Loucy (cell line): Measurements from ENCODE around the gene MYCBPAP.

Source experiments
- H2AFZ ChIP-seq: fragments of 200-600 bp; sonication (generic); 2 replicates; pipeline ENCODE4 v1.6.0; 2016; ENCODE audit warnings: antibody characterized with exemption, mild to moderate bottlenecking, low read length, moderate library complexity
- H3F3A ChIP-seq: fragments of 200-600 bp; 2 replicates; pipeline ENCODE4 v1.6.0; 2016; ENCODE audit warnings: antibody characterized with exemption, low read depth, mild to moderate bottlenecking
- H3K27me3 ChIP-seq: fragments of 200-600 bp; sonication (generic); 2 replicates; pipeline ENCODE4 v1.6.1; 2014; ENCODE audit warnings: low read length, mild to moderate bottlenecking; ENCODE audit not compliant: insufficient read depth, poor library complexity, severe bottlenecking
- H3K36me3 ChIP-seq: fragments of 200-600 bp; sonication (generic); 2 replicates; pipeline ENCODE4 v1.6.1; 2016; ENCODE audit warnings: low read length; ENCODE audit not compliant: insufficient read depth
- H3K4me1 ChIP-seq: fragments of 200-600 bp; sonication (generic); 2 replicates; pipeline ENCODE4 v1.5.1; 2014; ENCODE audit warnings: low read length, mild to moderate bottlenecking; ENCODE audit not compliant: insufficient read depth, poor library complexity, severe bottlenecking
- H3K4me2 ChIP-seq: fragments of 200-600 bp; sonication (generic); 2 replicates; pipeline ENCODE4 v1.6.0; 2014; ENCODE audit warnings: antibody characterized with exemption, low read length, low read depth, mild to moderate bottlenecking; ENCODE audit not compliant: poor library complexity, severe bottlenecking
- H3K4me3 ChIP-seq: fragments of 200-600 bp; sonication (generic); 2 replicates; pipeline ENCODE4 v1.5.1; 2014; ENCODE audit warnings: low read length, mild to moderate bottlenecking, mixed read lengths; ENCODE audit not compliant: poor library complexity, severe bottlenecking
- H3K79me2 ChIP-seq: fragments of 200-600 bp; sonication (generic); 2 replicates; pipeline ENCODE4 v1.6.1; 2014; ENCODE audit warnings: low read length; ENCODE audit not compliant: insufficient read depth
- H3K9ac ChIP-seq: fragments of 200-600 bp; sonication (generic); 2 replicates; pipeline ENCODE4 v1.6.0; 2014; ENCODE audit warnings: mild to moderate bottlenecking, low read depth, low read length, moderate library complexity; ENCODE audit not compliant: poor library complexity, severe bottlenecking
- H3K9me2 ChIP-seq: fragments of 200-600 bp; sonication (generic); replicated peaks from 2 replicates; pipeline ENCODE4 v1.6.1; 2016; ENCODE audit warnings: low read depth, low read length, mixed read lengths
- H3K9me3 ChIP-seq: fragments of 200-600 bp; sonication (generic); 2 replicates; pipeline ENCODE4 v1.6.1; 2014; ENCODE audit warnings: mild to moderate bottlenecking, antibody characterized with exemption, low read length, low read depth; ENCODE audit not compliant: insufficient read depth
- H4K20me1 ChIP-seq: fragments of 200-600 bp; sonication (generic); 2 replicates; pipeline ENCODE4 v1.6.0; 2014; ENCODE audit warnings: antibody characterized with exemption, low read length, mild to moderate bottlenecking; ENCODE audit not compliant: insufficient read depth, poor library complexity, severe bottlenecking
- EZH2phosphoT487 ChIP-seq: fragments of 200-600 bp; IDR thresholded peaks from 2 replicates; pipeline ENCODE4 v1.6.1; 2018; ENCODE audit warnings: antibody characterized with exemption, mild to moderate bottlenecking, moderate library complexity, borderline replicate concordance
- TF ChIP-seq, protein P1 (sequence below): fragments of 200-600 bp; sonication (generic); conservative IDR thresholded peaks from 2 replicates; pipeline ENCODE4 v1.5.1; 2014; ENCODE audit warnings: mild to moderate bottlenecking, antibody characterized with exemption, low read length

The MYCBPAP gene

DNA sequence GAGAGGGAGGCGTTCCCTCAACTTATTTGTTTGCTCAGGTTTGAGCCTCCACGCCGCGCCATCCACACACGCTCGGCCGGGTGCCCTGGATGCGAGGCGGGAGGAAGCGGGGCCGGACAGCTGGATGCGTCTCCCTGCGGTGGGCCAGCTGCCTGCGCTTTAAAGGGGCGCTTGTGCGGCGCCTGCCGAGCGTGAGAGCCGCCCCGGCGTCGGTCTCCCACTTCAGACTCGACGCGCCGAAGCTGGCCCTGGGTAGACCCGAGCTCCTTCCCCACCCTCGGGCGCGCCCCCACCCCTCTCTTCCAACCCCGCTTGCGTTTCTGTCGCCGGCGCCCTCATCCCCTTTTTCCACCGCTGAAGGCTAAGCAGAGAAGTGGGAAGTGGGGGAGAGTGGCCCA lies 39.0 kb upstream of the MYCBPAP start:
- Histone ChIP-seq H3K79me2 (no peaks in the 10 kb centered on the region), H3K4me1 (no peaks in the 10 kb centered on the region), H3K9ac (no peak overlapping the region), H4K20me1 (no peaks in the 10 kb centered on the region), H2AFZ (no peak overlapping the region), H3K27me3 (no peaks in the 10 kb centered on the region), H3K36me3 (no peaks in the 10 kb centered on the region), H3K4me3 (no peak overlapping the region), H3K9me2 (no peaks in the 10 kb centered on the region), H3K4me2 (no peak overlapping the region), H3F3A (no peaks in the 10 kb centered on the region), H3K9me3 (no peaks in the 10 kb centered on the region)
- TF ChIP-seq EZH2phosphoT487: no peak
- TF ChIP-seq, protein P1, sequence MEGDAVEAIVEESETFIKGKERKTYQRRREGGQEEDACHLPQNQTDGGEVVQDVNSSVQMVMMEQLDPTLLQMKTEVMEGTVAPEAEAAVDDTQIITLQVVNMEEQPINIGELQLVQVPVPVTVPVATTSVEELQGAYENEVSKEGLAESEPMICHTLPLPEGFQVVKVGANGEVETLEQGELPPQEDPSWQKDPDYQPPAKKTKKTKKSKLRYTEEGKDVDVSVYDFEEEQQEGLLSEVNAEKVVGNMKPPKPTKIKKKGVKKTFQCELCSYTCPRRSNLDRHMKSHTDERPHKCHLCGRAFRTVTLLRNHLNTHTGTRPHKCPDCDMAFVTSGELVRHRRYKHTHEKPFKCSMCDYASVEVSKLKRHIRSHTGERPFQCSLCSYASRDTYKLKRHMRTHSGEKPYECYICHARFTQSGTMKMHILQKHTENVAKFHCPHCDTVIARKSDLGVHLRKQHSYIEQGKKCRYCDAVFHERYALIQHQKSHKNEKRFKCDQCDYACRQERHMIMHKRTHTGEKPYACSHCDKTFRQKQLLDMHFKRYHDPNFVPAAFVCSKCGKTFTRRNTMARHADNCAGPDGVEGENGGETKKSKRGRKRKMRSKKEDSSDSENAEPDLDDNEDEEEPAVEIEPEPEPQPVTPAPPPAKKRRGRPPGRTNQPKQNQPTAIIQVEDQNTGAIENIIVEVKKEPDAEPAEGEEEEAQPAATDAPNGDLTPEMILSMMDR: no peak

DNA sequence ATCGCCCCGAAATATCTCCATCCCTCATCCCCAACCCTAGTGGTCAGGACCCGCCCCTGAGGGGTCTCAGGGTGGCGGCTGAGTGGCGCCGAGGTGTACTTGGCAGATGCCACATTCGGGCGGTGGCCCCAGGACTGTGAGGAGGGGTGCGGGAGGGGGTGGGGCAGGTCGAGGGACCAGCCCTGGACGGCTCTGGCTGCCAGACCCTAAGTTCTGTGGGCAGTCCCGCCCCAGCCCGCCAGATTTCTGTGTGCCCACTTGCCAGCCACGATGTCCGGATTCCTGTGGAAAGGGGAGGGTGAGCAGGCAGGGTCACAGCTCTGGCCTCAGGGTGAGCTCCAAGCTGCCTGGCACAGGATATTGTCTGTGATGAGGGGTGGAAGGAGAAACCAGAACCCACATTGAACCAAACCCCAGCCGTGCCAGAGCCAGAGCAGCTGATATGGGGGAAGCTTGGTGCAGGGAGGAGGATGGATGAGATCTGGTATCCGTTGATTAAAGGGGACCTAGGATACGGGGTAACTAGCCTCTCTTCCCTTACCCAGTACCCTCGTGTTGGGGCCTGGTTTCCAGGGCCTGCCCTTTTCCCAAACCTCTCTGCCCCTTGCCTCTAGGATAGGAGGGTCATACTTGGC lies 38.5 kb upstream of the MYCBPAP start:
- Histone ChIP-seq H3K9ac (no peak overlapping the region), H3K9me2 (no peaks in the 10 kb centered on the region), H3K79me2 (no peaks in the 10 kb centered on the region), H3F3A (no peaks in the 10 kb centered on the region), H3K4me1 (no peaks in the 10 kb centered on the region), H3K4me3 (no peak overlapping the region), H3K27me3 (no peaks in the 10 kb centered on the region), H4K20me1 (no peaks in the 10 kb centered on the region), H3K36me3 (no peaks in the 10 kb centered on the region), H2AFZ (no peak overlapping the region), H3K4me2 (no peak overlapping the region), H3K9me3 (no peaks in the 10 kb centered on the region)
- TF ChIP-seq EZH2phosphoT487: no peak
- TF ChIP-seq, protein P1: no peak

DNA sequence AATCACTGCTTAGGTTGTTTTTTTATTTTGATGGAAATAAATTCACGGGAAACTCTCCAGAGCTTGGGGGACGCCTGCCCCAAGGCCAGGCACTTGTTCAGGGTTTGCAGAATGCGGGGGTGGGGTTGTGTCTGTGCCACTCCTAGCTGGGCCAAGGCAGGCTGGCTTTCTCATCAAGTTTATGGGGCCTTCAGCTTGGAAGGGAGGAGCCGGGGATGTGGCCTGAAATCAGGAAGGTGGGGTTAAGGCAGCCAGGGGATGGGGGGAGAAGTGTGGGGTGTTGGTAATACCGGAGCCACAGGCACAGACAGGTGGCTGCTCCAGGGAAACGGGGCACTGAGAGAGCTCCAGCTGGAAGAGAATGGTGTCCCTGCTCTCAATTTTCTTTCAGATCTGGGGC lies 37.8 kb upstream of the MYCBPAP start:
- H3K36me3 ChIP-seq: no peaks in the 10 kb centered on the region
- H3K79me2 ChIP-seq: no peaks in the 10 kb centered on the region
- no peaks in the 10 kb centered on the region for H3K9me2 ChIP-seq
- no peaks in the 10 kb centered on the region for H3K9me3 ChIP-seq
- H3K27me3 ChIP-seq: no peaks in the 10 kb centered on the region
- H3K4me2 ChIP-seq: no peak overlapping the region
- no peak overlapping the region for H3K9ac ChIP-seq
- no peak overlapping the region for H3K4me3 ChIP-seq
- no peaks in the 10 kb centered on the region for H4K20me1 ChIP-seq
- H3F3A ChIP-seq: no peaks in the 10 kb centered on the region
- TF ChIP-seq, protein P1: no peak
- TF ChIP-seq EZH2phosphoT487: no peak
- no peaks in the 10 kb centered on the region for H3K4me1 ChIP-seq
- no peak overlapping the region for H2AFZ ChIP-seq
